OCI-LY3 (cell line): ENCODE measurements around the gene KCNMB1.

Experiments
- EZH2phosphoT487 ChIP-seq: fragments of 200-600 bp; shearing (Covaris generic); IDR thresholded peaks from 2 replicates; pipeline ENCODE4 v1.6.1; 2018; ENCODE audit warnings: antibody characterized with exemption, mixed run types, low read depth
- TF ChIP-seq, protein P1 (sequence below): fragments of 200-600, 300-600 bp; sonication (generic); IDR thresholded peaks from 2 replicates; pipeline ENCODE4 v1.5.1; 2014; ENCODE audit warnings: antibody characterized with exemption, low read length, low read depth

DNA sequence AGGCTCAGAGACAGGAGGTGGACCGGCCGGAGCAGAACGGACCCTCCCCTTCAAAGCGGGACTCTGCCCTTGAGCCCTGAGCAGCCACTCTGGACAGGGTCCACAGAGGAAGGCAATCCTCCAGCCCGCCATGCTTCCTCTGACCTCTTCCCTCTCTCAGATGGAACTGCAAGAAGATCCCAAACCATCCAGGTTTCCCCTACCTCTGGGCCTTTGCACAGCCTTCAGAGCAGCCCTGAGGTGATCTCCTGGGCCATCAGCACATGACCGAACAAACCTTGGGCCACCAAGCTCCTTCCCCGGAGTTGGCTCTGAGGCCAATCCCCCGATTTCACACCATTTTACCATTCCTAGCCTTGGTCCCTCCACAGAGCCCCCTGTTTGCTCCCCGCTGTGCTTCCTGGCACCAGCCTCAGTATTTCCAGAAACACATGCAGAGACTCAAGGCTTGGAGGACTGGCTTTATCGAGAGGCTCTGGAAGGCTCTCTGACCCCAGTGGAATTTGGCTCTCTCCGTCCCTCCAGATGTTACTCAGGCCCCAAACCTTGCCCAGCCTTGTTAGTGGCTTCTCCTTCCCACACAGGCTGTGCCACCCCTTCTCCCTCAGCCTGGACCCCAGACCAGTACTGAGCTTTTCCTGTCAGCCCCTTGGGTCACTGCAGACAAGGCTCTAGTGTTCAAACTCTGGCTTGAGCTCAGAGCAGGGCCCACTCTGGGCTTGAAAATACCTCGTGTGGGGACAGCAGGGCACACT lies 48.6 kb upstream of the KCNMB1 start:
- TF ChIP-seq, protein P1, sequence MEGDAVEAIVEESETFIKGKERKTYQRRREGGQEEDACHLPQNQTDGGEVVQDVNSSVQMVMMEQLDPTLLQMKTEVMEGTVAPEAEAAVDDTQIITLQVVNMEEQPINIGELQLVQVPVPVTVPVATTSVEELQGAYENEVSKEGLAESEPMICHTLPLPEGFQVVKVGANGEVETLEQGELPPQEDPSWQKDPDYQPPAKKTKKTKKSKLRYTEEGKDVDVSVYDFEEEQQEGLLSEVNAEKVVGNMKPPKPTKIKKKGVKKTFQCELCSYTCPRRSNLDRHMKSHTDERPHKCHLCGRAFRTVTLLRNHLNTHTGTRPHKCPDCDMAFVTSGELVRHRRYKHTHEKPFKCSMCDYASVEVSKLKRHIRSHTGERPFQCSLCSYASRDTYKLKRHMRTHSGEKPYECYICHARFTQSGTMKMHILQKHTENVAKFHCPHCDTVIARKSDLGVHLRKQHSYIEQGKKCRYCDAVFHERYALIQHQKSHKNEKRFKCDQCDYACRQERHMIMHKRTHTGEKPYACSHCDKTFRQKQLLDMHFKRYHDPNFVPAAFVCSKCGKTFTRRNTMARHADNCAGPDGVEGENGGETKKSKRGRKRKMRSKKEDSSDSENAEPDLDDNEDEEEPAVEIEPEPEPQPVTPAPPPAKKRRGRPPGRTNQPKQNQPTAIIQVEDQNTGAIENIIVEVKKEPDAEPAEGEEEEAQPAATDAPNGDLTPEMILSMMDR, result no peak
- TF ChIP-seq EZH2phosphoT487, result no peak
